ENCODE data around the gene KHK.

The KHK gene

DNA sequence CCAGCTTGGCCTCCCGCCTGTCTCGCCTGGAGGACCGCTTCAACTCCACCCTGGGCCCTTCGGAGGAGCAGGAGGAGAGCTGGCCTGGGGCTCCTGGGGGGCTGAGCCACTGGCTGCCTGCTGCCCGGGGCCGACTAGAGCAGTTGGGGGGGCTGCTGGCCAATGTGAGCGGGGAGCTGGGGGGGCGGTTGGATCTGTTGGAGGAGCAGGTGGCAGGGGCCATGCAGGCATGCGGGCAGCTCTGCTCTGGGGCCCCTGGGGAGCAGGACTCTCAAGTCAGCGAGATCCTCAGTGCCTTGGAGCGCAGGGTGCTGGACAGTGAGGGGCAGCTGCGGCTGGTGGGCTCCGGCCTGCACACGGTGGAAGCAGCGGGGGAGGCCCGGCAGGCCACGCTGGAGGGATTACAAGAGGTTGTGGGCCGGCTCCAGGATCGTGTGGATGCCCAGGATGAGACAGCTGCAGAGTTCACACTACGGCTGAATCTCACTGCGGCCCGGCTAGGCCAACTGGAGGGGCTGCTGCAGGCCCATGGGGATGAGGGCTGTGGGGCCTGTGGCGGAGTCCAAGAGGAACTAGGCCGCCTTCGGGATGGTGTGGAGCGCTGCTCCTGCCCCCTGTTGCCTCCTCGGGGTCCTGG, 3.7 kb upstream of the KHK start:
- no peak for DNase-seq

- DNase-seq, result no peak
Observed at GRCh38 chr2:27083410-27084296, 2.9 kb upstream of the KHK start.

DNA sequence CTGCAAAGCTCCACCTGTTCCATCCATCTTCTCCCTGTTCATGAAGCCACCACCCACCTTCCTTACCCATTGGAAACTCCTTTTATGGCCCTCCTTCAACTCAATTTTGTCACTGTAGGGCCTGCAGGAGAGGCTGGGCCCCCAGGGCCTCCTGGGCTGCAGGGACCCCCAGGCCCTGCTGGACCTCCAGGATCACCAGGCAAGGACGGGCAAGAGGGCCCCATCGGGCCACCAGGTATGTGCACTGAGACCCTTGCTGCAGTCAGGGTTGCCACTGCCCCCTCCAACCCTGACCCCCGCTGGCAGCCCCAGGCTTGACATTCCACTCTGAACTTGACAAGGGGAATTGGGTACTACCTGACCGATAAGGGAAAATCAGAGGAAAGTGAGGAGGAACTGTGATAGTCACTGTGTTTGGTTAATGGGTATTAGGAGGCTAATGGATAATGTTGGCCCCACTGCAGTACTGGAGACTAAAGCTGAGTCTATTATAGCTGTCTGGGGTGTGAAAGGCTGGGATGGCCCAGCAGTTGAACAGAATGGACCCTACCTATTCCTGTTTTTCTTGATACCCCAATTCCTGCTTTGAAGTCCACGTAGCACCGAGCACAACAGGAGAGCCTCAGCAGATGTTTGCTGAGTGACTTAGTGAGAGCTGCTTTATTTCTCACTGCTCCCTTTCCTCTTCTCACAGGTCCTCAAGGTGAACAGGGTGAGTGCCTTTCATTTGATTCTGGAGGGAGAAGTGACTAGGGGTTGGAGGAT, 2.1 kb upstream of the KHK start:
- DNase-seq, result no peak

GRCh38 chr2:27085062-27085672, 1.4 kb upstream of the KHK start:
- DNase-seq, result no peak

GRCh38 chr2:27085673-27086089, 891 bp upstream of the KHK start:
- DNase-seq, result peak; percentile 7

DNA sequence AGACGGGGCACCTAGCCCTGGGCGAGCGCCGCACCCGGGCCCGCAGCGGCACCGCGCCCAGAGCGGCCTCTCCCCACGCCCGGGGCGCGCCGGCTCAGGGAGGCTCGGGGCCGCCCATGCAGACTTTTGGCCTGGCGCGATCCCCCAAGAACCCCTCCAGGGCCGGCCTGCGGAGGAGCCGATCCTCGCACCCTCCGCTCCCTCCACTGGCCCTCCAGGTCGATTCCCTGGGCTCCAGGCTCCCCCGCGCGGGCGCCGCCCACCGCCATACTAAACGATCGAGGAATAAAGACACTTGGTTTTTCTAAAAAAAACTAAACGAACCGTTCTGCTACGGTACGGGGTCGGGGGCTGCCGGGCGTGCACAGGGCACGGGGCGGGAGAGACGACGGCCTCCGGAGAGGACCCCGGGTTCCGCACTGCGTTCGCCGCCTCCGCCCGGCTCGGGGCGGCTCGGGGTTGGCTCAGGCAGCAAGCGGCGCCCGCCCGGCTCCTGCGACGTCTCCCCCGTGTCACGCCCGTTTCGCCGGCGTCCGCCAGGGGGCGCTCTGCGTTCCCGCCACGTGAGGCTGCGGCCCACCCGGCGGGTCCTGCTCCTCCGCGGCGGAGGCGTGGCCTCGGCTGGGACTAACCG, 365 bp upstream of the KHK start:
- peak; percentile 87 for DNase-seq

DNA sequence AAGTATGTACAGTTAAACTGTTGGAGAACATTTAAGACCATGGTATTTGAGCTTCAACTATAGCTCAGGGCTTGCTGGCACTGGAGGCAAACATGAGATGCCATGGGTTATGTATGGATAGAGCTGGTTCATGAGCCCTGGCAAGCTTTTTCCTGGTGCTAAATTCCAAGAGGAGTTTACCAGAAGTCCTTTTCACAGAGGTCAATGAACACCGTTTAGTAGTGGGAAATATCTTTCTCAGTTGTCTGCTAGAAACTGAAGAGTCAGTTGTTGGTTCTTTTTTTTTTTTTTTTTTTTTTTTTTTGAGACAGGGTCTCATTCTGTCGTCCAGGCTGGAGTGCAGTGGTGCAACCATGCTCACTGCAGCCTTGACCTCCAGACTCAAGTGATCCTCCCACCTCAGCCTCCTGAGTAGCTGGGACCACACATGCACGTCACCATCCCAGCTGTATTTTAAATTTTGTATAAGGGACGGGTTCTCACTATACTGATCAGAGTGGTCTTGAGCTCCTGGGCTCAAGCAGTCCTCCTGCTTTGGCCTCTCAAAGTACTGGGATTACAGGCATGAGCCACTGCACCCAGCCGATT, 1.3 kb downstream of the KHK start:
- DNase-seq, result no peak

DNA sequence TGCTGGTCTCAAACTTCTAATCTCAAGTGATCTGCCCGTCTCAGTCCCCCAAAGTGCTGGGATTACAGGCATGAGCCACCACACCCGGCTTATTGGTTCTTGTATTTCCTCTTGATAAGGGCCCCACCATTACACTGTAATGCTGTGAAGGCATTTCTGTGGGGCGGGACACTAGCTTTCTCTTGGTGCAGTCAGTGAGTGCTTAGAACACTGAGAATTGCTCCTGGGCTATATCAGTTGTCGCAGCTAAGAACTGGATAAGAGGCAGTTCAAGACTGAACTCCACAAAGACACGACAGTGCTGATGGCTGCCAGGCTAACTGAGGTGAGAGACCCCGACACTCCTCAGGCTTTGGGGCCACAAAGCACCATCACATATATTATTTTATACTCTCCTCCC, 2.1 kb downstream of the KHK start:
- DNase-seq, result no peak

- no peak for DNase-seq
Observed at GRCh38 chr2:27089111-27089954, 2.8 kb downstream of the KHK start.

DNA sequence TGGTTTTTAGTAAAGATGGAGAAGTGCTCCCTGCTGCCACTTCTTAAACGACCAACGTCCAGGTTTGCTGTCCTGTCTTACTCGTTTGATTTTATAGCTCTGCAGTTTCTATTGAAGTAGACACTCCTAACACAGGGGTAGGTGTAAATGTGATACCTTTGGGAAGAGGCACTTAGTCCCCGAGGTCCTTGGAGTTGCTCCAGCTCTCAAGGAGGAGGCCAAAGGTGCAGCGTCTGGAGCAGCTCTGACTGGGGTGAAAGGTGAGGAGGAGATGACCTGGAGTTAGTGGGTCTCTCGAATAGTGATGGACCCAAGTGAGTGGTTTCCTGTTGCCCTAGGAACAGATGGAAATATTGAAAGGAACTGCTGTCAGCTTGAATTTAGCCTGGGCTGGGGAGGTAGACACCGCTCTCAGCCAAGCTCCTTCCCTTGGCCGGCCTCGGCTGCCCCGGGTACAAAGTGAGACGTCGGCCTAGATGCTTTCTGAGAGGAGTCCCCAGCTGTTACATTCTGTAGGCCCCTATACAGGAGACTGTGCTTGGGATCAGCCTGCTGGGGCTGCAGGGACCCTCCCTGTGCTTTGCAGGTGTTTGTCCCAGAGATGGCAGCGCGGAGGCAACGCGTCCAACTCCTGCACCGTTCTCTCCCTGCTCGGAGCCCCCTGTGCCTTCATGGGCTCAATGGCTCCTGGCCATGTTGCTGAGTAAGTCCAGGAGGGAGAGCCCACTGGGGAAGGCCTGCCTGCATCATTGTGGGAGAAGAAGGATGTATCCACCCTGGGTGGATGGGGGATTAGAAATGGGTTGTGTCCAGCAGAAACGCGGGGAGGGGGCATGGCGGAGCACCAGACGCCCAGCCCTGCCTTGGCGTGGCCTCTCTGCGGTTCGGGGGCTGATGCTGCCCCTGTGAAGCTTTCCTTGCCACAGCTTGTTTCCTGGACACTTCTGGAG, 5.4 kb downstream of the KHK start:
- no peak for DNase-seq

GRCh38 chr2:27092696-27093429, 6.3 kb downstream of the KHK start:
- no peak for DNase-seq

GRCh38 chr2:27093430-27094352, 7.1 kb downstream of the KHK start:
- DNase-seq, result no peak

- DNase-seq, result no peak
Observed at GRCh38 chr2:27094353-27094984, 7.9 kb downstream of the KHK start.

GRCh38 chr2:27095427-27095744, 8.8 kb downstream of the KHK start:
- no peak for DNase-seq

- DNase-seq, result peak; percentile 39
Observed at GRCh38 chr2:27095745-27096651, 9.4 kb downstream of the KHK start.

DNA sequence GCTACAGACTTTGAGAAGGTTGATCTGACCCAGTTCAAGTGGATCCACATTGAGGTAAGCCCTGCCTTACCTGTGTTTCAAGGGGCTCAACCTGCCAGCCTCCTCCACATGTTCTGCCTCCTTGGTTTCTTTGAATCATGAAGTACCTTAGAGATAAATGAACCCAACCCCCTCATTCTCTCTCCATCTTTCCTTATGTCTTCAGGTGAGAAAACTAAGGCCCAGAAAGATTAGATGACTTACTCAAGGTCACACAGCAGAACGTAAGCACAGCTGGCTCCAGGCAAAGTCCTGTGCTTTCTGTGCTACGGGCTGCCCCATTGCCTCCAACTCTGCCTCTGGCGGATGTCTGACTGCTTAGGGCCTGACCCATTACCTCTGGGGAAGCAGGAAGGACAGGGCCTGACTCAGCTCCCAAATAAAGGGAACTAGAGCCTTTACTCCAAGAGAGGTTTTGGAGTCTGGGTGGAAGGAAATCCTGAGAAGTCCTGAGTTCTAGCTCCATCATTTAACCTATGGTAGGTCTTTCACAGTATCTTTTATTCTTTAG, 10.3 kb downstream of the KHK start:
- DNase-seq, result no peak

- DNase-seq, result no peak
Observed at GRCh38 chr2:27097341-27097740, 10.8 kb downstream of the KHK start.
